G401 (cell line): ENCODE data around the gene BHLHE23. TPM values are rescaled to one million over a fixed set of nuclear protein-coding genes. Genes with fewer than 3 reads are reported as not detected.
"Not testable (repeated sequence)": the region's sequence is repeated elsewhere in the genome, so short reads cannot be mapped to it uniquely, and the experiment has no call there.

ENCODE experiments used
- DNase-seq: peaks from one replicate; pipeline ENCODE4 v3.0.0-alpha.2; 2015; ENCODE audit warnings: low spot score
- in situ Hi-C: cut with HindIII; loops from 2 replicates; pipeline ENCODE4 v1.10.0; 2016; ENCODE audit warnings: low sequenced_read_pairs, mixed read lengths
- total RNA-seq: library from RNA; depleted of rRNA; stranded (reverse); fragments of >200 nt; shearing (Covaris generic); gene quantifications from 2 replicates; pipeline ENCODE4 v1.2.3, GENCODE V29; 2014

Gene BHLHE23
- total RNA-seq, 1 experiment from 2014 or later: not detected

- no peak for DNase-seq
Measured at GRCh38 chr20:62967149-62967501, 39.6 kb downstream of the BHLHE23 start.

GRCh38 chr20:62966212-62967148 is 40.3 kb downstream of the BHLHE23 start:
- in situ Hi-C loops: no loop called here
- no peak for DNase-seq

More at GRCh38 chr20:62967149-62967501, 39.6 kb downstream of the BHLHE23 start:
- in situ Hi-C loops: no loop called here

- in situ Hi-C loops: no loop called here
- no peak for DNase-seq
Measured at GRCh38 chr20:62965363-62965771, 41.4 kb downstream of the BHLHE23 start.

GRCh38 chr20:62964700-62965099 is 42.1 kb downstream of the BHLHE23 start:
- no peak for DNase-seq
- in situ Hi-C loops: no loop called here

GRCh38 chr20:62963614-62964397 is 43.0 kb downstream of the BHLHE23 start:
- no peak for DNase-seq
- in situ Hi-C loops: no loop called here

- in situ Hi-C loops: no loop called here
- DNase-seq: no peak
Measured at GRCh38 chr20:62962891-62963613, 43.7 kb downstream of the BHLHE23 start.

- no peak for DNase-seq
- in situ Hi-C loops: no loop called here
Measured at GRCh38 chr20:62962221-62962879, 44.4 kb downstream of the BHLHE23 start.

- in situ Hi-C loops: no loop called here
- no peak for DNase-seq
Measured at GRCh38 chr20:62961799-62962198, 45.0 kb downstream of the BHLHE23 start.

- in situ Hi-C loops: no loop called here
- DNase-seq: peak; percentile 31
Measured at GRCh38 chr20:62961310-62961783, 45.4 kb downstream of the BHLHE23 start.

- DNase-seq, in situ Hi-C loops: not testable (repeated sequence)
Measured at GRCh38 chr20:62960446-62961309, 46.1 kb downstream of the BHLHE23 start.

- in situ Hi-C loops: no loop called here
- DNase-seq: no peak
Measured at GRCh38 chr20:62959998-62960436, 46.7 kb downstream of the BHLHE23 start.

- DNase-seq: no peak
- in situ Hi-C loops: no loop called here
Measured at GRCh38 chr20:62959101-62959971, 47.4 kb downstream of the BHLHE23 start.

- in situ Hi-C loops: no loop called here
- DNase-seq: no peak
Measured at GRCh38 chr20:62958388-62959100, 48.2 kb downstream of the BHLHE23 start.

- DNase-seq: no peak
- in situ Hi-C loops: no loop called here
Measured at GRCh38 chr20:62957136-62958117, 49.3 kb downstream of the BHLHE23 start.

- in situ Hi-C loops: no loop called here
- peak; percentile 25 for DNase-seq
Measured at GRCh38 chr20:62956387-62957135, 50.2 kb downstream of the BHLHE23 start.
